SU-DHL-6 (cell line): Measurements from ENCODE around the gene HTR3C.

ENCODE experiments used
- H2AFZ ChIP-seq: fragments of 200-600 bp; sonication (generic); 2 replicates; pipeline ENCODE4 v1.6.1; 2014; ENCODE audit warnings: low read depth, mild to moderate bottlenecking, moderate library complexity, mixed read lengths, antibody characterized with exemption, low read length; ENCODE audit not compliant: severe bottlenecking
- H3F3A ChIP-seq: fragments of 200-600 bp; shearing (Covaris generic); 2 replicates; pipeline ENCODE4 v1.6.0; 2016; ENCODE audit warnings: antibody characterized with exemption, mild to moderate bottlenecking; ENCODE audit not compliant: insufficient read depth
- H3K27ac ChIP-seq: fragments of 200-600 bp; sonication (generic); 2 replicates; pipeline ENCODE4 v1.5.1; 2016; ENCODE audit warnings: low read depth, mild to moderate bottlenecking, low read length, moderate library complexity, mixed read lengths
- H3K27me3 ChIP-seq: fragments of 200-600 bp; sonication (generic), shearing (Covaris generic); 2 replicates; pipeline ENCODE4 v1.6.0; 2014; ENCODE audit warnings: mild to moderate bottlenecking, low read length
- H3K36me3 ChIP-seq: fragments of 200-600 bp; sonication (generic); 2 replicates; pipeline ENCODE4 v1.6.1; 2014; ENCODE audit warnings: mild to moderate bottlenecking, low read length, mixed read lengths
- H3K4me2 ChIP-seq: fragments of 300-600, 200-600 bp; shearing (Covaris generic), sonication (generic); 2 replicates; pipeline ENCODE4 v1.6.0; 2014; ENCODE audit warnings: low read length, low read depth, mild to moderate bottlenecking; ENCODE audit not compliant: poor library complexity, severe bottlenecking
- H3K4me3 ChIP-seq: fragments of 200-600 bp; sonication (generic); 2 replicates; pipeline ENCODE4 v1.5.1; 2014; ENCODE audit warnings: antibody characterized with exemption, low read length, mild to moderate bottlenecking, mixed read lengths; ENCODE audit not compliant: insufficient read depth, poor library complexity, severe bottlenecking
- H3K79me2 ChIP-seq: fragments of 200-600 bp; sonication (generic); 2 replicates; pipeline ENCODE4 v1.6.1; 2014; ENCODE audit warnings: mild to moderate bottlenecking, low read length, moderate library complexity; ENCODE audit not compliant: insufficient read depth
- H3K9ac ChIP-seq: fragments of 200-600 bp; sonication (generic); 2 replicates; pipeline ENCODE4 v1.7.0; 2014; ENCODE audit warnings: mild to moderate bottlenecking, low read length
- H3K9me2 ChIP-seq: fragments of 200-600 bp; sonication (generic); replicated peaks from 2 replicates; pipeline ENCODE4 v1.6.1; 2014; ENCODE audit warnings: low read length; ENCODE audit not compliant: insufficient read depth
- H3K9me3 ChIP-seq: fragments of 200-600 bp; sonication (generic); 2 replicates; pipeline ENCODE4 v1.6.1; 2014; ENCODE audit warnings: low read length, mixed read lengths; ENCODE audit not compliant: insufficient read depth
- H4K20me1 ChIP-seq: fragments of 200-600 bp; sonication (generic); 2 replicates; pipeline ENCODE4 v1.6.1; 2014; ENCODE audit warnings: low read depth, mild to moderate bottlenecking, antibody characterized with exemption, low read length, moderate library complexity, mixed read lengths
- EZH2phosphoT487 ChIP-seq: fragments of 200-600 bp; sonication (generic), shearing (Covaris generic); conservative IDR thresholded peaks from 2 replicates; pipeline ENCODE4 v1.6.1; 2018; ENCODE audit warnings: mild to moderate bottlenecking, antibody characterized with exemption, low read length, moderate library complexity, mixed read lengths
- TF ChIP-seq, protein P1 (sequence below): fragments of 200-600 bp; sonication (generic); IDR thresholded peaks from one replicate; pipeline ENCODE4 v1.5.1; 2017; ENCODE audit warnings: antibody characterized with exemption, mild to moderate bottlenecking, low read length, moderate library complexity; ENCODE audit not compliant: insufficient read depth, poor library complexity, severe bottlenecking

HTR3C gene

DNA sequence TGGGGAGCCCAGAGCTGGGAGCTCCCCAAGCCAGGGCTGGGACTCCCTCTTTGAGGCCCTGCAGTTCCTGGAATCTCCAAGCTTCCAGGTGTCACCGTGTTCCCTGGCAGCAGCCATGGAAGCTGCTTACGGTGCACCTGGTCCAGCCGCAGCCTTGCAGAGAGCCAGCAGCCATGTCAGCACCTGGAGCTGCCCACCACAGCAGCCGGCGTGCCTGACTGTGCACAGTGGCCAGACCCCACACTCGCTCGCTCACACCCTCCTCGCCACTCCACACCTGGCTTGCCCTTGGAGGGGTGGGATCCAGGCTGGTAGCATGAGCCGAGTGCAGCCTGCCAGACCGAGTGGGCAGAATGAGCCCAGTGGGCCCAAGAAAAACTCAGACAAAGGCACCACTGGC is 29.2 kb downstream of the HTR3C start:
- no peaks in the 10 kb centered on the region for H3F3A ChIP-seq
- no peak overlapping the region for H3K27ac ChIP-seq
- H3K79me2 ChIP-seq, result no peaks in the 10 kb centered on the region
- H2AFZ ChIP-seq, result no peak overlapping the region
- H3K9ac ChIP-seq, result no peak overlapping the region
- H3K36me3 ChIP-seq, result no peaks in the 10 kb centered on the region
- no peaks in the 10 kb centered on the region for H3K9me3 ChIP-seq
- no peak overlapping the region for H3K4me3 ChIP-seq
- TF ChIP-seq, protein P1, sequence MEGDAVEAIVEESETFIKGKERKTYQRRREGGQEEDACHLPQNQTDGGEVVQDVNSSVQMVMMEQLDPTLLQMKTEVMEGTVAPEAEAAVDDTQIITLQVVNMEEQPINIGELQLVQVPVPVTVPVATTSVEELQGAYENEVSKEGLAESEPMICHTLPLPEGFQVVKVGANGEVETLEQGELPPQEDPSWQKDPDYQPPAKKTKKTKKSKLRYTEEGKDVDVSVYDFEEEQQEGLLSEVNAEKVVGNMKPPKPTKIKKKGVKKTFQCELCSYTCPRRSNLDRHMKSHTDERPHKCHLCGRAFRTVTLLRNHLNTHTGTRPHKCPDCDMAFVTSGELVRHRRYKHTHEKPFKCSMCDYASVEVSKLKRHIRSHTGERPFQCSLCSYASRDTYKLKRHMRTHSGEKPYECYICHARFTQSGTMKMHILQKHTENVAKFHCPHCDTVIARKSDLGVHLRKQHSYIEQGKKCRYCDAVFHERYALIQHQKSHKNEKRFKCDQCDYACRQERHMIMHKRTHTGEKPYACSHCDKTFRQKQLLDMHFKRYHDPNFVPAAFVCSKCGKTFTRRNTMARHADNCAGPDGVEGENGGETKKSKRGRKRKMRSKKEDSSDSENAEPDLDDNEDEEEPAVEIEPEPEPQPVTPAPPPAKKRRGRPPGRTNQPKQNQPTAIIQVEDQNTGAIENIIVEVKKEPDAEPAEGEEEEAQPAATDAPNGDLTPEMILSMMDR, result no peak
- TF ChIP-seq EZH2phosphoT487, result no peak
- H3K27me3 ChIP-seq, result no peaks in the 10 kb centered on the region
- no peak overlapping the region for H3K4me2 ChIP-seq
- H3K9me2 ChIP-seq, result no peaks in the 10 kb centered on the region
- no peaks in the 10 kb centered on the region for H4K20me1 ChIP-seq

- no peaks in the 10 kb centered on the region for H3F3A ChIP-seq
- H4K20me1 ChIP-seq, result no peaks in the 10 kb centered on the region
- no peak overlapping the region for H2AFZ ChIP-seq
- H3K36me3 ChIP-seq, result no peaks in the 10 kb centered on the region
- H3K9ac ChIP-seq, result no peak overlapping the region
- TF ChIP-seq, protein P1, result no peak
- no peak for TF ChIP-seq EZH2phosphoT487
- H3K27ac ChIP-seq, result no peak overlapping the region
- H3K9me3 ChIP-seq, result no peaks in the 10 kb centered on the region
- no peaks in the 10 kb centered on the region for H3K79me2 ChIP-seq
- H3K4me2 ChIP-seq, result no peak overlapping the region
- no peaks in the 10 kb centered on the region for H3K9me2 ChIP-seq
- no peak overlapping the region for H3K4me3 ChIP-seq
- no peaks in the 10 kb centered on the region for H3K27me3 ChIP-seq
These were observed 29.6 kb downstream of the HTR3C start for GRCh38 chr3:184082465-184082864.

GRCh38 chr3:184085389-184085852 is 32.6 kb downstream of the HTR3C start:
- TF ChIP-seq EZH2phosphoT487, result no peak
- TF ChIP-seq, protein P1, result no peak
- Histone ChIP-seq H2AFZ (no peak overlapping the region), H4K20me1 (no peaks in the 10 kb centered on the region), H3K4me2 (no peak overlapping the region), H3K4me3 (no peak overlapping the region), H3K9me3 (no peaks in the 10 kb centered on the region), H3K79me2 (no peaks in the 10 kb centered on the region), H3K27ac (no peak overlapping the region), H3K9me2 (no peaks in the 10 kb centered on the region), H3F3A (no peaks in the 10 kb centered on the region), H3K9ac (no peak overlapping the region), H3K36me3 (no peaks in the 10 kb centered on the region), H3K27me3 (no peaks in the 10 kb centered on the region)
